H1 (cell line): ENCODE results near the gene C13orf42.

Source experiments
- CREB1 ChIP-seq: IDR thresholded peaks from 2 replicates; pipeline ENCODE4 v1.6.1; 2012; ENCODE audit warnings: inconsistent platforms
- POLR2A ChIP-seq, 2 experiments: IDR thresholded peaks; 1 replicate in 1 of 2; 2 replicates in 1 of 2; pipeline ENCODE4 v1.6.1; 2011; ENCODE audit warnings: low read depth in 2 of 2, low read length in 2 of 2, mild to moderate bottlenecking in 2 of 2; ENCODE audit errors: control extremely low read depth in 1 of 2
- SP1 ChIP-seq: IDR thresholded peaks from 2 replicates; pipeline ENCODE4 v1.6.1; 2011; ENCODE audit warnings: low read depth, low read length

- TF ChIP-seq CREB1 (no peak), SP1 (no peak), POLR2A (IDR thresholded peaks at IDR 0.05; ENCODE audit: control extremely low read depth in 1 of 2, low read depth in 2 of 2, low read length in 2 of 2) (no peak)
These were observed 25.4 kb upstream of the C13orf42 start for GRCh38 chr13:51136276-51136980.
